OCI-LY1 (cell line): ENCODE results near the gene CLDN22.

Experiments
- H2AFZ ChIP-seq: fragments of 200-600 bp; sonication (generic), shearing (Covaris generic); 2 replicates; pipeline ENCODE4 v1.6.0; 2014; ENCODE audit warnings: antibody characterized with exemption, mild to moderate bottlenecking, low read length
- H3F3A ChIP-seq: fragments of 200-600 bp; sonication (generic), shearing (Covaris generic); 2 replicates; pipeline ENCODE4 v1.6.0; 2014; ENCODE audit warnings: mild to moderate bottlenecking, antibody characterized with exemption, low read length, moderate library complexity; ENCODE audit not compliant: insufficient read depth
- H3K27ac ChIP-seq: fragments of 200-600 bp; sonication (generic); 2 replicates; pipeline ENCODE4 v1.5.1; 2014; ENCODE audit warnings: low read length, mixed run types, mild to moderate bottlenecking, low read depth; ENCODE audit not compliant: poor library complexity, severe bottlenecking
- H3K27me3 ChIP-seq: fragments of 200-600 bp; sonication (generic); 2 replicates; pipeline ENCODE4 v1.6.0; 2014; ENCODE audit warnings: antibody characterized with exemption, mild to moderate bottlenecking, low read length, moderate library complexity; ENCODE audit not compliant: insufficient read depth
- H3K36me3 ChIP-seq: fragments of 200-600 bp; sonication (generic); 2 replicates; pipeline ENCODE4 v1.6.1; 2014; ENCODE audit warnings: mild to moderate bottlenecking, antibody characterized with exemption, low read length, moderate library complexity, mixed read lengths; ENCODE audit not compliant: insufficient read depth
- H3K4me1 ChIP-seq: fragments of 200-600 bp; sonication (generic); 2 replicates; pipeline ENCODE4 v1.5.1; 2014; ENCODE audit warnings: mild to moderate bottlenecking, low read length, moderate library complexity; ENCODE audit not compliant: insufficient read depth, severe bottlenecking
- H3K4me2 ChIP-seq: fragments of 200-600 bp; sonication (generic), shearing (Covaris generic); 2 replicates; pipeline ENCODE4 v1.6.1; 2014; ENCODE audit warnings: low read length
- H3K4me3 ChIP-seq: fragments of 200-600 bp; sonication (generic); 2 replicates; pipeline ENCODE4 v1.5.1; 2014; ENCODE audit warnings: low read length, low read depth, mild to moderate bottlenecking, mixed read lengths; ENCODE audit not compliant: poor library complexity, severe bottlenecking
- H3K79me2 ChIP-seq: fragments of 200-600 bp; shearing (Covaris generic); 2 replicates; pipeline ENCODE4 v1.6.1; 2016; ENCODE audit warnings: mixed run types, low read length, mixed read lengths; ENCODE audit not compliant: insufficient read depth
- H3K9ac ChIP-seq: fragments of 200-600 bp; sonication (generic), shearing (Covaris generic); 2 replicates; pipeline ENCODE4 v1.6.1; 2014; ENCODE audit warnings: mild to moderate bottlenecking, low read length, mixed read lengths
- H3K9me2 ChIP-seq: fragments of 200-600 bp; sonication (generic), shearing (Covaris generic); 2 replicates; pipeline ENCODE4 v1.6.1; 2014; ENCODE audit warnings: low read depth, mild to moderate bottlenecking, low read length, mixed read lengths
- H3K9me3 ChIP-seq: fragments of 200-600 bp; shearing (Covaris generic); 2 replicates; pipeline ENCODE4 v1.6.1; 2014; ENCODE audit warnings: low read length, mixed read lengths
- H4K20me1 ChIP-seq: fragments of 200-600 bp; sonication (generic), shearing (Covaris generic); 2 replicates; pipeline ENCODE4 v1.6.0; 2016; ENCODE audit warnings: mild to moderate bottlenecking, low read length; ENCODE audit not compliant: insufficient read depth
- EZH2 ChIP-seq: fragments of 200-600 bp; sonication (generic), shearing (Covaris generic); IDR thresholded peaks from 2 replicates; pipeline ENCODE4 v1.8.0; 2017; ENCODE audit warnings: borderline replicate concordance, mixed run types, mild to moderate bottlenecking, antibody characterized with exemption, low read length, moderate library complexity, mixed read lengths
- TF ChIP-seq, protein P1 (sequence below): fragments of 200-600 bp; sonication (generic), shearing (Covaris generic); IDR thresholded peaks from 2 replicates; pipeline ENCODE4 v1.5.1; 2017; ENCODE audit warnings: mild to moderate bottlenecking, antibody characterized with exemption, low read length, moderate library complexity, mixed read lengths

The CLDN22 gene

GRCh38 chr4:183321079-183321478 lies 1.0 kb upstream of the CLDN22 start:
- Histone ChIP-seq H3K9ac (no peak overlapping the region), H3K9me2 (no peaks in the 10 kb centered on the region), H4K20me1 (no peaks in the 10 kb centered on the region), H3K36me3 (no peaks in the 10 kb centered on the region), H3K4me2 (no peak overlapping the region), H3F3A (no peaks in the 10 kb centered on the region), H3K27me3 (no peaks in the 10 kb centered on the region), H2AFZ (no peak overlapping the region), H3K27ac (no peak overlapping the region), H3K4me1 (no peaks in the 10 kb centered on the region), H3K9me3 (no peaks in the 10 kb centered on the region), H3K4me3 (no peak overlapping the region), H3K79me2 (no peaks in the 10 kb centered on the region)
- TF ChIP-seq EZH2 = no peak
- TF ChIP-seq, protein P1, sequence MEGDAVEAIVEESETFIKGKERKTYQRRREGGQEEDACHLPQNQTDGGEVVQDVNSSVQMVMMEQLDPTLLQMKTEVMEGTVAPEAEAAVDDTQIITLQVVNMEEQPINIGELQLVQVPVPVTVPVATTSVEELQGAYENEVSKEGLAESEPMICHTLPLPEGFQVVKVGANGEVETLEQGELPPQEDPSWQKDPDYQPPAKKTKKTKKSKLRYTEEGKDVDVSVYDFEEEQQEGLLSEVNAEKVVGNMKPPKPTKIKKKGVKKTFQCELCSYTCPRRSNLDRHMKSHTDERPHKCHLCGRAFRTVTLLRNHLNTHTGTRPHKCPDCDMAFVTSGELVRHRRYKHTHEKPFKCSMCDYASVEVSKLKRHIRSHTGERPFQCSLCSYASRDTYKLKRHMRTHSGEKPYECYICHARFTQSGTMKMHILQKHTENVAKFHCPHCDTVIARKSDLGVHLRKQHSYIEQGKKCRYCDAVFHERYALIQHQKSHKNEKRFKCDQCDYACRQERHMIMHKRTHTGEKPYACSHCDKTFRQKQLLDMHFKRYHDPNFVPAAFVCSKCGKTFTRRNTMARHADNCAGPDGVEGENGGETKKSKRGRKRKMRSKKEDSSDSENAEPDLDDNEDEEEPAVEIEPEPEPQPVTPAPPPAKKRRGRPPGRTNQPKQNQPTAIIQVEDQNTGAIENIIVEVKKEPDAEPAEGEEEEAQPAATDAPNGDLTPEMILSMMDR = no peak

DNA sequence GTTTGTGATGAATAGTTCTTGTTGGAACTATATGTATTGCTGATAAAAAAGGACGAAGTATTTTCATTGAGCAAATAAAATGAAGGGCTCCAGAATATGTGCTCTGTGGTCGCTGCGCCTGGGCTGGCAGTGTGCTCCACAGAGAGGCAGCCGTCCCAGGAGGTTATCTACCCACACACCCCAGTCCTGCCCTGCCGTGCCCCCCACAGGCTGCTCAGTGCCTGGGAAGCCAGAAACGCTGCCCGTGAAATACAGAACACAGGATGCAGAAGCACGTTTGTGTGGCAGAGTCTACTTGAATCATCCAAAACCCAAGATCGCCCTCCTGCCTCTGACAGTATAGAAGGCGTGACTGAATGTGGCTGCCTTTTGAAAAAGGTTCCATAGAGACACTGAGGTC lies 1.4 kb downstream of the CLDN22 start:
- H3F3A ChIP-seq = no peaks in the 10 kb centered on the region
- TF ChIP-seq, protein P1 = no peak
- TF ChIP-seq EZH2 = no peak
- H3K9me3 ChIP-seq = no peaks in the 10 kb centered on the region
- H3K4me3 ChIP-seq = no peak overlapping the region
- no peak overlapping the region for H3K27ac ChIP-seq
- H3K4me2 ChIP-seq = no peak overlapping the region
- H3K9ac ChIP-seq = no peak overlapping the region
- no peaks in the 10 kb centered on the region for H3K79me2 ChIP-seq
- no peaks in the 10 kb centered on the region for H3K36me3 ChIP-seq
- H4K20me1 ChIP-seq = no peaks in the 10 kb centered on the region
- no peaks in the 10 kb centered on the region for H3K27me3 ChIP-seq
- no peaks in the 10 kb centered on the region for H3K4me1 ChIP-seq
- no peak overlapping the region for H2AFZ ChIP-seq
- no peaks in the 10 kb centered on the region for H3K9me2 ChIP-seq

- Histone ChIP-seq H3F3A (no peaks in the 10 kb centered on the region), H3K4me2 (no peak overlapping the region), H2AFZ (no peak overlapping the region), H3K36me3 (no peaks in the 10 kb centered on the region), H3K4me1 (no peaks in the 10 kb centered on the region), H3K9me2 (no peaks in the 10 kb centered on the region), H3K9me3 (no peaks in the 10 kb centered on the region), H3K9ac (no peak overlapping the region), H3K79me2 (no peaks in the 10 kb centered on the region), H3K27ac (no peak overlapping the region), H4K20me1 (no peaks in the 10 kb centered on the region), H3K4me3 (no peak overlapping the region), H3K27me3 (no peaks in the 10 kb centered on the region)
- no peak for TF ChIP-seq EZH2
- TF ChIP-seq, protein P1 = no peak
These were observed 5.3 kb downstream of the CLDN22 start for GRCh38 chr4:183314806-183315205.
